Measurements from ENCODE around the gene SUB1. TPM values are rescaled to one million over a fixed set of nuclear protein-coding genes. Genes with fewer than 3 reads are reported as not detected.

SUB1 gene
- total RNA-seq, 1 experiment from 2014 or later = 334 TPM

DNA sequence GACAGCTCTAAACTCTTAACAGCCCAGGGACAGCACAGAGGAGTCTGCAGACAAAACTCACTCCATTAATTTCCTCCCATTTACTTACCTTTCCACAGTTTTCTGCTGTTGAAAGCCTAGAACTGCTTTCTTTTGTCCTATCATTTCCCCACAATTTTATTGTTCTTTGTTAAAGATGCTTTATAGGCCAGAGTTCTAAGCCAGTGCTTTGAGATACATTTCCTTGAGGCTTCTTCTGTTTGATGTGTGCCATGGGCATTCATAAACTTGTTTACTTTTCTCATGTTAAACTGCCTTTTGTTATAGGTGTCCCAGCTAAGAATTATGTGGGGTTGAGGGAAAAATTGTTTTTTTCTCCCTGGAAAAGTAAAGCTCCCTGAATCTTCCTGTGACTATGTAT is 25.9 kb upstream of the SUB1 start:
- no peaks in the 10 kb centered on the region for H3K36me3 Mint-ChIP-seq (ENCODE audit: insufficient read depth, unreplicated experiment)

DNA sequence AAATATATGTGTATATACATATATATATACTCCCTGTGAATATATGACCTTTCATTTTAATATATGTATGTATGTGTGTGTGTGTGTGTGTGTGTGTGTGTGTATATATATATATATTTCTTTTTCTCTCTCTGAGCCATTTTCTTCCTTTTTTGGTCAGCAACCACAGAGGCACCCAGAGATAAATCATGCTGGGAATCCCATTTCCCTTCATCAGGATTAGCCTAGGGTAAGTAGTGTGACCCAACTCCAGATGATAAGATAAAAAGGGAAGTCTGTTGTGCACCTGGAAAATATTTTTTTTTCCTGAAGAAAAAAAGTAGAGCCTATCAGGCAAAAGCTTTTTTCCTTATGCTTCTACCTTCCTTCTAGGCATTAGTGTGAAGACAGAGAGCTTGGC is 25.4 kb upstream of the SUB1 start:
- Mint-ChIP-seq H3K36me3 (ENCODE audit: insufficient read depth, unreplicated experiment) (no peaks in the 10 kb centered on the region), H3K9me3 (ENCODE audit: low read depth, unreplicated experiment) (no peaks in the 10 kb centered on the region), H3K4me3 (ENCODE audit: low read depth, unreplicated experiment) (no peak overlapping the region), H3K27ac (ENCODE audit: unreplicated experiment) (no peak overlapping the region), H3K4me1 (ENCODE audit: low read depth, unreplicated experiment) (no peaks in the 10 kb centered on the region), H3K27me3 (ENCODE audit: unreplicated experiment) (no peaks in the 10 kb centered on the region)
- CTCF ChIA-PET = no interaction called here
- intact Hi-C loops (cut with micrococcal nuclease; ENCODE audit: unreplicated experiment) = no loop called here
- no peak for DNase-seq
- TF ChIP-seq, protein P1, sequence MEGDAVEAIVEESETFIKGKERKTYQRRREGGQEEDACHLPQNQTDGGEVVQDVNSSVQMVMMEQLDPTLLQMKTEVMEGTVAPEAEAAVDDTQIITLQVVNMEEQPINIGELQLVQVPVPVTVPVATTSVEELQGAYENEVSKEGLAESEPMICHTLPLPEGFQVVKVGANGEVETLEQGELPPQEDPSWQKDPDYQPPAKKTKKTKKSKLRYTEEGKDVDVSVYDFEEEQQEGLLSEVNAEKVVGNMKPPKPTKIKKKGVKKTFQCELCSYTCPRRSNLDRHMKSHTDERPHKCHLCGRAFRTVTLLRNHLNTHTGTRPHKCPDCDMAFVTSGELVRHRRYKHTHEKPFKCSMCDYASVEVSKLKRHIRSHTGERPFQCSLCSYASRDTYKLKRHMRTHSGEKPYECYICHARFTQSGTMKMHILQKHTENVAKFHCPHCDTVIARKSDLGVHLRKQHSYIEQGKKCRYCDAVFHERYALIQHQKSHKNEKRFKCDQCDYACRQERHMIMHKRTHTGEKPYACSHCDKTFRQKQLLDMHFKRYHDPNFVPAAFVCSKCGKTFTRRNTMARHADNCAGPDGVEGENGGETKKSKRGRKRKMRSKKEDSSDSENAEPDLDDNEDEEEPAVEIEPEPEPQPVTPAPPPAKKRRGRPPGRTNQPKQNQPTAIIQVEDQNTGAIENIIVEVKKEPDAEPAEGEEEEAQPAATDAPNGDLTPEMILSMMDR (IDR thresholded peaks at IDR 0.05; ENCODE audit: unreplicated experiment) = no peak
- no TSS peak for BruUV-seq (replicated peaks)

More for the DNA sequence above, 25.9 kb upstream of the SUB1 start:
- BruUV-seq (replicated peaks) = no TSS peak
- Mint-ChIP-seq H3K9me3 (ENCODE audit: low read depth, unreplicated experiment) (no peaks in the 10 kb centered on the region), H3K4me3 (ENCODE audit: low read depth, unreplicated experiment) (no peak overlapping the region), H3K4me1 (ENCODE audit: low read depth, unreplicated experiment) (no peaks in the 10 kb centered on the region), H3K27me3 (ENCODE audit: unreplicated experiment) (no peaks in the 10 kb centered on the region), H3K27ac (ENCODE audit: unreplicated experiment) (no peak overlapping the region)
- intact Hi-C loops (cut with micrococcal nuclease; ENCODE audit: unreplicated experiment) = no loop called here
- CTCF ChIA-PET = no interaction called here
- TF ChIP-seq, protein P1 (IDR thresholded peaks at IDR 0.05; ENCODE audit: unreplicated experiment) = no peak
- DNase-seq = no peak

DNA sequence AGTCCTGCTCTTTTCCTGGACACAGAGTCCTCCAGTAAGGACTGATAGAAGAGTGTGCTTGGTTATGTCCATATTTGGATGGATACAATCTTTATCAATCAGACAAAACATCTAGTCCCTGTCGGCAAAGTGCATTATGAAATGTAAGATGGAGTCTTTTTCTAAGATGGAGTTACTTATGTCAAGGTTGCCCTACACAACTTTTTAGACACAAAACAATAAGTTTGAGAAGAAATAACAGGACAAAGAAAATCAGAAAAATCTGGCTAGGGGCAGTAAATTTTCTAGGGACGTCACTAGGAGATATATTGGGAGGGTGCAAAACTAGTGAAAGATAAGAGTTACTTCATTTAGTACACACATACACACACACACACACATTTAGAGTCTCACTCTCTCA is 23.3 kb upstream of the SUB1 start:
- no peak for DNase-seq
- no peaks in the 10 kb centered on the region for H3K4me1 Mint-ChIP-seq (ENCODE audit: low read depth, unreplicated experiment)
- H3K27me3 Mint-ChIP-seq (ENCODE audit: unreplicated experiment) = no peaks in the 10 kb centered on the region
- intact Hi-C loops (cut with micrococcal nuclease; ENCODE audit: unreplicated experiment) = no loop called here
- H3K36me3 Mint-ChIP-seq (ENCODE audit: insufficient read depth, unreplicated experiment) = no peaks in the 10 kb centered on the region
- no peak overlapping the region for H3K27ac Mint-ChIP-seq (ENCODE audit: unreplicated experiment)
- BruUV-seq (replicated peaks) = no TSS peak
- H3K9me3 Mint-ChIP-seq (ENCODE audit: low read depth, unreplicated experiment) = peaks cover 2% of the 10 kb centered on the region
- CTCF ChIA-PET = no interaction called here
- TF ChIP-seq, protein P1 (IDR thresholded peaks at IDR 0.05; ENCODE audit: unreplicated experiment) = no peak
- no peak overlapping the region for H3K4me3 Mint-ChIP-seq (ENCODE audit: low read depth, unreplicated experiment)

DNA sequence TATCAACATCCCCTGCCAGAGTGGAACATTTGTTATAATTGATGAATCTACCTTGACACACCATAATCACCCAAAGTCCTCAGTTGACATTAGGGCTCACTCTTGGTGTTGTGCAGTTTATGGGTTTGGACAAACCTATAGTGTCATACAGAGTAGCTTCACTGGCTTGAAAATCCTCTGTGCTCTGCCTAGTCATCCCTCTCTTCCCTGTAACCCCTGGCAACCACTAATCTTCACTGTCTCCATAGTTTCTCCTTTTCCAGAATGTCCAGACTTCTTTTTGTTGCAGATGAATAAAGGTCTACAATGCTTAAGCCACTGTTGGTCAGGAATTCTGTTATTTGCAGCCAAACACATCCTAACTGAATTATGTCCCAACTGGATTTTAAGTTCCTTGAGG is 22.5 kb upstream of the SUB1 start:
- no peak overlapping the region for H3K27ac Mint-ChIP-seq (ENCODE audit: unreplicated experiment)
- no peaks in the 10 kb centered on the region for H3K36me3 Mint-ChIP-seq (ENCODE audit: insufficient read depth, unreplicated experiment)
- BruUV-seq (replicated peaks) = no TSS peak
- intact Hi-C loops (cut with micrococcal nuclease; ENCODE audit: unreplicated experiment) = no loop called here
- no peak overlapping the region for H3K4me3 Mint-ChIP-seq (ENCODE audit: low read depth, unreplicated experiment)
- H3K9me3 Mint-ChIP-seq (ENCODE audit: low read depth, unreplicated experiment) = peaks cover 2% of the 10 kb centered on the region
- CTCF ChIA-PET = no interaction called here
- DNase-seq = no peak
- H3K27me3 Mint-ChIP-seq (ENCODE audit: unreplicated experiment) = no peaks in the 10 kb centered on the region
- no peaks in the 10 kb centered on the region for H3K4me1 Mint-ChIP-seq (ENCODE audit: low read depth, unreplicated experiment)
- TF ChIP-seq, protein P1 (IDR thresholded peaks at IDR 0.05; ENCODE audit: unreplicated experiment) = no peak

- Mint-ChIP-seq H3K27ac (ENCODE audit: unreplicated experiment) (no peak overlapping the region), H3K36me3 (ENCODE audit: insufficient read depth, unreplicated experiment) (no peaks in the 10 kb centered on the region), H3K27me3 (ENCODE audit: unreplicated experiment) (no peaks in the 10 kb centered on the region), H3K4me3 (ENCODE audit: low read depth, unreplicated experiment) (no peak overlapping the region), H3K4me1 (ENCODE audit: low read depth, unreplicated experiment) (no peaks in the 10 kb centered on the region), H3K9me3 (ENCODE audit: low read depth, unreplicated experiment) (peaks cover 2% of the 10 kb centered on the region)
- CTCF ChIA-PET = no interaction called here
- TF ChIP-seq, protein P1 (IDR thresholded peaks at IDR 0.05; ENCODE audit: unreplicated experiment) = no peak
- BruUV-seq (replicated peaks) = no TSS peak
- intact Hi-C loops (cut with micrococcal nuclease; ENCODE audit: unreplicated experiment) = no loop called here
- DNase-seq = no peak
Measured at GRCh38 chr5:32563614-32564013, 21.7 kb upstream of the SUB1 start.
